Activated T-cell treated with anti-CD3 and anti-CD28 coated beads for 24 hours (primary cell): ENCODE data around the gene DOK3.

Experiments
- DNase-seq: peaks from one replicate; pipeline ENCODE4 v3.0.0-alpha.2; 2020; ENCODE audit warnings: low read depth

The DOK3 gene

DNA sequence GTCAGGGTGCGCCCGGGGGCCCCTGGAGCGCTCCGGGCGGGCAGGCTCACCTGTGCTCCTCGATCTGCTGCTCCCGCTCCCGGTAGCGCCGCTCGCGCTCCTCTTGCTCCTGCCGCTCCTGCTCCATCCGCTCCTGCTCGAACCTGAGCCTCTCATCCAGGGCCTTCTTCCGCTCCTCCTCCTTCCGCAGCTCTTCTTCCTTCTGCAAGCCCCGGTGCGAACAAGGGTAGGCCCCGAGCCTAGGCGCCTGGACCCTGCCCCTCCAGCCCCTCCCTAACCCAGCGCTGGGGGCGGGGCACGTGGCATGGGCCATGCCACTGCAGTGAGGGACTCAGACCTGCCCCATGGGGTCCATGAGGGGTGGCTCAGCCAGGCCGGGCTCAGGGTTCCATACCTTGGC is 42.8 kb downstream of the DOK3 start:
- DNase-seq = no peak

DNA sequence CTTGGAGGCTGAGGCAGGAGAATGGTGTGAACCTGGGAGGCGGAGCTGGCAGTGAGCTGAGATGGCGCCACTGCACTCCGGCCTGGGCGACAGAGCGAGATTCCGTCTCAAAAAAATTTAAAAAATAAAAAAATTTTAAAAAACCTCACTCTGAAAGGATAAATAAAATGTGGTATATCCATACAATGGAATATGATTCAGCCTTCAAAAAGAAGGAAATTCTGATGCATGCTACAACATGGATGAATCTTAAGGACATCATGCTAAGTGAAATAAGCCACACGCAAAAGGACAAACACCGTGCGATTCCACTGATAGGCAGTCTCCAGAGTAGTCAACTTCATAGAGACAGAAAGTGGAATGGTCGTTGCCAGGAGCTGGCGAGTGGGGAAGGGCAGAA is 44.6 kb downstream of the DOK3 start:
- no peak for DNase-seq

GRCh38 chr5:177462021-177462670 is 47.5 kb downstream of the DOK3 start:
- no peak for DNase-seq

- DNase-seq = no peak
These were observed 49.6 kb downstream of the DOK3 start for GRCh38 chr5:177459819-177460628.

DNA sequence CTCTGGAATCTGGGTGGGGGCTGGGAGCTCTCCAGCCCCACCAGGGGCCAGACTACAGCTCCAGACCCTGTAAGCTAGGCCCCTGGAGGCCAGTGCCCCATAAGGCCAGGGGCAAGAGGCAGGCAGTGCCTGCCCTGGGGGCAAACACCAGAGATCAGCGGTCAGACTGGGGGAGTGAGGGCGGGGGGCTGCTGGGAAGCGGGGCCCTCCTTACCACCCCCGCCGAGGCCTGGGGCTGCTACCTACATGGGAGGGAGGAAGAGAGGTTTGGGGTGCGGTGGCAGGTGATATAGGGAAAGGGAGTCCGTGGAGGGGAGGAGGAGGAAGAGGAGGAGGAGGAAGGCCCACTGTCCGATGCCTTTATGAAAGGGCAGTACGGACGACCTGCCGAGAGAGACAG is 50.3 kb downstream of the DOK3 start:
- no peak for DNase-seq

DNA sequence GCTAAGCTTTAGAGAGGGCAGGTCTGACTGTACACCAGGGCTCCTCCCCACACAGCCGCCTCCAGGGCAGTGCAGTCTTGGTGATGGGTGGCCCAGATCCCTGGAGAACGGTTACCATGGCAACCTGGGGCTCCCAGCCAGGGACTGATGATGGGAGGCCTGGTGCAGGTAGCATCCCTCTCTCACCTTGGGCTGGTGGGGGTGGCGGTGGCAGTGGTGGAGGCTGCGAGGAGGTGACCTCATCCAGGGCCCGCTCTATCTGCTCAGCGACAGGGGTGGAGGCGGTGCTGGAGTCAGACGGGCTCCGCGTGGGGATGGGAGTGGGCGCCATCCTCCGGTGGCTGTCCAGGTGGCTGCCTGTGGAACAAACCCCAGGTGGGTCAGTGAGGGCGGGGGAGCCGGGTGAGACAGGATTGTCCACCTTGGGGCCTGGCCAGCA is 50.7 kb downstream of the DOK3 start:
- no peak for DNase-seq

DNA sequence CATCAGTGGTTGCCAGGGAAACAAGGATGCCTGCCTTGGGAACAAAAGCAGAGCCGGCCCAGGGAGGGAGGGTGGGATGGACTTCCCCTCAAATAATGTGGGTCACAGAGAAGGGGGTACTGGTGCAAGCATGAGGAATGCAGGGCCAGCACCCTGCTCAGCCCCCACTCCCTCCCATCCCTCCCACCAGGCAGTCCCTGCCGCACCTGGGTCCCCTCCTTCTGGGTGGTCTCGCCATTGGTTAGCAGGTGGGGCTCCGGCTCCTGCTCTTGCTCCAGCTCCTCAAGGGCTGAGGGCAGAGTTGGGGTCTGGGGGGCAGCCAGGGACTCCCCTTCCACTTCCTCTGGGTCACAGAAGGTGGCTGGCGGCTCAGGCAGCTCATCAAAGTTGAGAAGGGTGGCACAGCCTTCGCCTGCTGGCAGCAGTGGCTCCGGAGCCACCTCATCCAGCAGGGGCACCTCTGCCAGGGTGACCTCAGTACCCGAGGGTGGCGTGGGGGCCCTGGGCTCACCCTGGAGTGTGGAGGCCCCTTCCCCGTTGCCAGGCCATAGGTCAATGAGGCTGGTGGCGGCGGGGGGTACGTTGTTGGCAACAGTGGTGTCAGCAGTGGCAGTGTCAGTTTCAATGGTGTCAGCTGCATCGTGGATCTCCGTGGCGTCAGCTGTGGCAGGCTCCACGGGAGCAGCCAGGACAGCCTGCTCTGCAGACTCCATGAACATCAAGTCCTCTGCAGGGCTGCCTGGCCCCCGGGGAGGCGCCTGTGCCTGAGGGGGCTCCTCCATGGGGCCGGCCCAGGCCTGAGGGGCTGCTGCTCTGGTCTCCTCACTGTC is 51.6 kb downstream of the DOK3 start:
- DNase-seq = no peak

DNA sequence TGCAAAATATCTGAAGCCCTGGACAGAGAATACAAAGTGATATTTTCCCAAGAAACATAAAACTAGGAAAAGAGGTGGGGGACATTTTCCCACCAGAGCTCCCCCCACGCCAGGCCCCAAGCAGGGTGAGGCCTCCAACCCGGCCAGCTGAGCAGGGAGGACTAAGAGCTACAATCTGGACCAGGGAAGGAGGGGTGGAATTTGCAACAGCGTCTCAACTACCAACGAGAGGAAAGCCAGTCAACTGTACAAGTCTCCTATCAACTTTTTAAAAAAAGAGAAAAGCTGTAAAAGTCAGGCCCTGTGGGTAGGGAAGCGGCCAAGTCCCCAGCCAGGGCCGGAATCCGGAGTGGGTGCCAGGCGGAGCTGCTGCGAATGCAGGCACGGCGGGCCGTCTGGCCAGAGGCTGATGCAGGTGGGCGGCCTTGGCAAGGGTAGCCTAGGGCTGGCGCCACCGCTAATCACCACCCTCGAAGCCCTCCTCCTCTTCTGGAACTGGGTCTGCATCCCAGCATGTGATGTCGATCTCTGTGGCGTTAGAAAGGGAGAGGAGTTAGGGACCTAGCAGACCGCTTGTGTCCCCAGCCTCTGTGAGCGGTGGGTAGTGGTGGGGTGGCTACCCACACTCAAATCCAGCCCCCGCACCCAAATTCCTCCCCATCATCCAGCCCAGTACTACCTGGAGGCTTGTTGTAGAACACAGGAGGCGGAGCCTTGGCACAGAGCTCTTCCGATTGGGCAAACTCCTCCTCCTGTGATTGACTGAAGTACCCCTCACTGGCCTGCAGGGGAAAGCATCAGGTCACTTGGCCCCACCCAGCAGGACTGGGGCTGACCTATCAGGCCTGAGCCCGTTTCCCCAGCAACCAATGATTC is 52.4 kb downstream of the DOK3 start:
- DNase-seq = peak; percentile 49

DNA sequence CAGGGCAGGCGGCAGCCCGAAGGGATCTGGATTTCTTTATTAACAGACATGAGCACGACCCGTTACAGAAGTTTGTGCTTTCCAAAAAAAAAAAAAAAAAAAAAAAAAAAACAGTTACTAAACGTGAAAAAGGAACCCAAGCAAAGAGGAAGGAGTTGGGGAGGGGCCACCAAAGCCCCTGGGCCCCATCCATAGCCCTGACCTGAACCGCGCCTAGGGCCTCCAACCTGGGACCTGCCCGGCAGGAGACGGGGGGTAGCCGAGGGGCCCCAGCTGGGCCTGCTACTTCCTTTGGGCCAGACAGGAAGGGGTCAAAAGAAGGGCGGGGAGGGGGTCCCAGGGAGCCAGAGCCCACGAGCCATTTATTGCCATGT is 53.0 kb downstream of the DOK3 start:
- DNase-seq = no peak

- peak; percentile 95 for DNase-seq
These were observed 53.7 kb downstream of the DOK3 start for GRCh38 chr5:177455661-177456590.

GRCh38 chr5:177455036-177455660 is 54.5 kb downstream of the DOK3 start:
- DNase-seq = peak; percentile 90

DNA sequence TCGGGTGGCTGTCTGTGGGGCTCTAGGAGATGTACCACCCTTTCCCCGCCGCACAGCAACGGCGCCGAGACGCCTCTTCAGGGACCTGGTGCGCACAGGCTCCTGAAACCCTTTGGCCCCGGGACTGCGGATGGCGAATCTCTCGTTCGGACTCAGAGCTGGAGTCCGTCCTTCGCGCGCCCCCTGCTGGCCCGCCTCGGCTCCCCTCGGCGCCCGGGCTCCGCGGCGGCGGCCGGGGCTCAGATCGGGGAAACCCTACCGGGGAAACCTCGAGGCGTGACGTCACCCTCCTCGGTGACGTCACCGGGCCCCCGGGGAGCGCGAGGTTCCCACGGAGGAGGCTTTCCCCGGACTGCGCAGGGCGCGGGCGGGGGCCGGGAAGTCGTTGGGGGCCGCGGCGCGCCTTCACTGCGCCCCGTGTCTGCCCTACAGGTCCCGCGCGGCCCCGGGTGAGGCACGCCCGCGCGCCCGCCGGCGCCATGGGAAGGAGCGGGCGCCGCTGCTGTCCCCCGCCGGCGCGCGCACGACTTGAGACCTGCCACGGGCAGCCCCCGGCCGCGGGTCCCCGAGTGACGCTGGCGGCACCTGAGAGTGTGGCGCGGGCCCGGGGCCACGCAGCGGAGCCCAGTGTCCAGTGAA is 55.1 kb downstream of the DOK3 start:
- DNase-seq = peak; percentile 91

GRCh38 chr5:177453852-177454396 is 55.7 kb downstream of the DOK3 start:
- DNase-seq = no peak

DNA sequence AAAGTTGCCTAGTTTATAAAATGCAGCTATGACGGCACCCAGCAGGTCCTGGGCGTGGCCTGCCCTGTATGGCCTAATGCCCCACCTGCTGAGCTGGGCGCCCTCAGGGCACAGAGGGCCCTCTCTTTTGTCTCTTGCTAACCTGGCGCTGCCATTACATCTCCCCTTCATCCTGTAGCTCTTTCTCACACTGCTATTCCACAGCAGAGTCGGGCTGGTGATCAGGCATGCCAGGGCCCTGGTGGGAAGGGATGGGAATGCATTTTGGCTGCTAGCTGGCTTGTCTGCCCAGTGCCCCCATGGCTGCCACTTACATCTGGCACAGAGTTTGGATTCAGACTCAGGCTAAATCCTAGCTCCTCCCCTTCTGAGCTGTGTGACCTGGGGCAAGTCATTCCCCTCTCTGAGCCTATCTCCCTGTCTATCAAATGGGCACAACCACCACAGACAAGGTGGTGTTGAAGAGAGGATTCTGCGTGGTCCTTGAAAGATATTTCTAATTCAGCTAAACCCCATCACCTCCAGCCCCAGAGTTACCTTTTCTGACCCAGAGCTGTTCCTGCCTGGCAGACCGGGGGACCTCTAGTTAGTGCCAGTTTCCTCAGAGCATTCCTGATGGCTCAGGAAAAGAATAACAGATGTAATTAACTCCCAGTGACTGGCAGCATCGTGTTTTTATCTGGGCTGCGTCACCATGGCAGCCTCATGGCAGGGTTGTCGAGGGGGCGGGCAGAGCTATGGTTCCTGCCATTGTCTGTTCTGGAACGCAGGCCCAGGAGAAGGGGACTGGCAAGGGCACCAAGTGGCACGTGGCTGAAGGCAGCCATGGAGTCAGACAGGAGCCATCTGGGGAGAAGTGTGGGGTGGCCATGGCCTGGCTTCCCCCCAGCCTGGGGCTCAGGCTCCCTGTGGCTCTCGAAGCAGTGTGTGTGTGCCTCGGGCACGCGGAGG is 56.7 kb downstream of the DOK3 start:
- no peak for DNase-seq
